ENCODE data around the gene SLC22A12.

SLC22A12 gene

GRCh38 chr11:64590763-64591221, at the start of gene SLC22A12:
SLC22A12 (plus strand) TSS chr11:64591220; CDS start chr11:64591557, 337 bp downstream.
- Histone ChIP-seq H3K4me3 (no peak within 1 kb of the TSS), H3K36me3 (no peaks in the 10 kb centered on the region), H3K4me1 (no peaks in the 10 kb centered on the region), H3K27me3 (peaks cover 0 to 7% of the 10 kb centered on the region in 2 donors), H3K27ac (no peak within 1 kb of the TSS), H3K9me3 (peaks cover 0 to 16% (median 8%) of the 10 kb centered on the region in 3 donors)
- TF ChIP-seq, protein P1, sequence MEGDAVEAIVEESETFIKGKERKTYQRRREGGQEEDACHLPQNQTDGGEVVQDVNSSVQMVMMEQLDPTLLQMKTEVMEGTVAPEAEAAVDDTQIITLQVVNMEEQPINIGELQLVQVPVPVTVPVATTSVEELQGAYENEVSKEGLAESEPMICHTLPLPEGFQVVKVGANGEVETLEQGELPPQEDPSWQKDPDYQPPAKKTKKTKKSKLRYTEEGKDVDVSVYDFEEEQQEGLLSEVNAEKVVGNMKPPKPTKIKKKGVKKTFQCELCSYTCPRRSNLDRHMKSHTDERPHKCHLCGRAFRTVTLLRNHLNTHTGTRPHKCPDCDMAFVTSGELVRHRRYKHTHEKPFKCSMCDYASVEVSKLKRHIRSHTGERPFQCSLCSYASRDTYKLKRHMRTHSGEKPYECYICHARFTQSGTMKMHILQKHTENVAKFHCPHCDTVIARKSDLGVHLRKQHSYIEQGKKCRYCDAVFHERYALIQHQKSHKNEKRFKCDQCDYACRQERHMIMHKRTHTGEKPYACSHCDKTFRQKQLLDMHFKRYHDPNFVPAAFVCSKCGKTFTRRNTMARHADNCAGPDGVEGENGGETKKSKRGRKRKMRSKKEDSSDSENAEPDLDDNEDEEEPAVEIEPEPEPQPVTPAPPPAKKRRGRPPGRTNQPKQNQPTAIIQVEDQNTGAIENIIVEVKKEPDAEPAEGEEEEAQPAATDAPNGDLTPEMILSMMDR (IDR thresholded peaks at IDR 0.05), result no peak
- intact Hi-C loops (cut with DNase I; ENCODE audit: low total_unique reads), result no loop called here
- no peak for DNase-seq

DNA sequence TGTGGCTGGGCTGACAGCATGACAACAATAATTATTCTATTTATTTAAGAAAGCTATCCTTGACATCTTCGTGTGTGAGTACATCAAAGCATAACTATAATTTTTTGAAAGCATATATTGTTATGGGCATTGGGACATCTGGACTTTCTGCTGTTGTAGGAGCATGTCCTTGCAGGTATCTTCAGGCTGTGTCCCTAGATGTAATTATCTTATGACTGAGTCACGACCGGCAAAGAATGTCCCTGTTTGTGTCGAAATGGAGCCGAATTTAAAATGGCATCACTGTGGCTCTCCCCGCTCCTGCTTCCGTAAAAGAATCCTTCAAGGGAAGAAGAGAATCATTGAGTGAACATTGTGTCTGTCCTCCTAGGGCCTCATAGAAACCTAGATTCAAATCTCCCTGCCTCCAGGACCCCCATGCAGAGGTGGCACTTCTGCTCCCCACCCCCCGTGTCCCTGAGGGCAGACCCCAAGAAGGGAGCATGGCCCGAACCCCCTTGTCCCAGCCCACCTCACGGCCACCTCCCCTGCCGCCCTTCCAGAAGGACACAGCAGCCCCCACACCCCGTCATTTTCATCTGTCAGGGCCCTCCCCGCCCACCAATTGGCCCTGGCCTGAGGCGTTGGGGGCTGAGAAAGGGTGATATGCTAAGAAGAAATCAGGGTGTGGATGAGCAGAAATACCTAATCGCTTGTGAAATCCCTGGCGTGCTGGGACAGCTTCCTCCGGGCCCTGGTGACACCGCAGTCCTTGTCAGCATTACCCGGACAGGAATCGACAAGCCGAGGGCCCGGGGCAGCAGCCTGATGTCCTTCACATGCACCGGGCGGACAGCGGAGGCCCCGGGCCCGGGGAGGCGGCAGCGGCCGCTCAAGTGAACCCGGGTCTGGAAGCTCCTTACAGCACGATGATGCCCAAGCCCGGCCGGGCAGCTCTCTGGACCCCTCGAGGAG, 48.6 kb upstream of the SLC22A12 start:
- no peaks in the 10 kb centered on the region for H3K36me3 ChIP-seq
- H3K4me3 ChIP-seq, result no peak overlapping the region
- no peaks in the 10 kb centered on the region for H3K9me3 ChIP-seq
- no peak for DNase-seq
- TF ChIP-seq, protein P1 (IDR thresholded peaks at IDR 0.05), result no peak
- intact Hi-C loops (cut with DNase I; ENCODE audit: low total_unique reads), result no loop called here
- H3K4me1 ChIP-seq, result peaks cover 0 to 10% (median 4%) of the 10 kb centered on the region in 4 donors
- peaks cover 0 to 20% of the 10 kb centered on the region in 2 donors for H3K27me3 ChIP-seq
- no peak overlapping the region for H3K27ac ChIP-seq

- intact Hi-C loops (cut with DNase I; ENCODE audit: low total_unique reads), result no loop called here
- DNase-seq, result no peak
- Histone ChIP-seq H3K9me3 (no peaks in the 10 kb centered on the region), H3K4me3 (no peak overlapping the region), H3K4me1 (peaks cover 0 to 10% (median 3%) of the 10 kb centered on the region in 4 donors), H3K27me3 (peaks cover 0 to 27% of the 10 kb centered on the region in 2 donors), H3K27ac (no peak overlapping the region), H3K36me3 (no peaks in the 10 kb centered on the region)
- TF ChIP-seq, protein P1 (IDR thresholded peaks at IDR 0.05), result no peak
Measured at GRCh38 chr11:64543818-64544217, 47.2 kb upstream of the SLC22A12 start.

DNA sequence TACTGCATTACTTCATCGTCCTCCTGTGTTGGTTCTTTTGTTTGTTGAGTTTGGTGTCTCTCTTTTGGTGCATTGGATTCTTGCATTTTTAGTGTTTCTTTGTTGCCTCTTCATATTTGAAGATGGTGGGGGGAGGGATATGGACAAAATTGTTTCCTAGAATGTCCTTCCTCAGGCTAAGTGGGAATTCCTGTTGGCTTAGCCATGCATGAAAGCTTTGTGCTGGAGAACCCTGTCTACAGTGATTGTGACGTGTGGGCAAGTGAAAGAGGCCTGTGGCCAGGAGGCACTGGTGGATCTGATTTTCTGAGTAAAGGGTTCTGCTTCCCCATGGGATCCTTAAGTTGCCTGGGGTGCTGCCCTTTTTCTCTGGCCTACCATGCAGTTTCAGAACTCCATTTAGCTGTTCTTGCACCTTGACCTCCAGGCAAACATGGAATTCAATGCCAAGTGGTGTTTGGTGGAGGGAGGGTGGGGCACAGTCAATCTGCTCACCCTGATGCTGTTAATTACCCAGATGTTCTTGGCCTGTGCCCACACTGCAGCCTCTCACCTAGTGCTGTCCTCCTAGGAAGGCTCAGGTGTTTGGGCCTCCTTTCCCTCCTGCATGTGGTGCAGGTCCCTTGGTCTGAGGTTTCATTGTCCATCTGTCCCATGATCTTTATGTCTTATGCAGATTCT, 46.3 kb upstream of the SLC22A12 start:
- Histone ChIP-seq H3K4me1 (peaks cover 0 to 3% (median 0%) of the 10 kb centered on the region in 4 donors), H3K27me3 (peaks cover 0 to 27% of the 10 kb centered on the region in 2 donors), H3K4me3 (no peak overlapping the region), H3K27ac (no peak overlapping the region), H3K9me3 (no peaks in the 10 kb centered on the region), H3K36me3 (no peaks in the 10 kb centered on the region)
- TF ChIP-seq, protein P1 (IDR thresholded peaks at IDR 0.05), result no peak
- intact Hi-C loops (cut with DNase I; ENCODE audit: low total_unique reads), result no loop called here
- no peak for DNase-seq

- intact Hi-C loops (cut with DNase I; ENCODE audit: low total_unique reads), result no loop called here
- H3K27ac ChIP-seq, result no peak overlapping the region
- no peaks in the 10 kb centered on the region for H3K9me3 ChIP-seq
- no peaks in the 10 kb centered on the region for H3K4me1 ChIP-seq
- peaks cover 0 to 27% of the 10 kb centered on the region in 2 donors for H3K27me3 ChIP-seq
- TF ChIP-seq, protein P1 (IDR thresholded peaks at IDR 0.05), result no peak
- H3K4me3 ChIP-seq, result no peak overlapping the region
- no peaks in the 10 kb centered on the region for H3K36me3 ChIP-seq
- no peak for DNase-seq
Measured at GRCh38 chr11:64545619-64546018, 45.4 kb upstream of the SLC22A12 start.
